Neuronal stem cell (in vitro differentiated cells): ENCODE results near the gene DBNDD1.
"Not testable (repeated sequence)": the region's sequence is repeated elsewhere in the genome, so short reads cannot be mapped to it uniquely, and the experiment has no call there.

Source experiments
- DNase-seq: peaks from one replicate; pipeline ENCODE4 v3.0.0-alpha.2; 2013; ENCODE audit warnings: low spot score
- H2AFZ ChIP-seq: one replicate; pipeline ENCODE4 v1.6.1; 2013; ENCODE audit warnings: mild to moderate bottlenecking, low read length, inconsistent platforms
- H2AK5ac ChIP-seq: 2 replicates; pipeline ENCODE4 v1.6.1; 2013; ENCODE audit warnings: low read depth, mild to moderate bottlenecking, inconsistent platforms, low read length, moderate library complexity, mixed read lengths
- H2BK120ac ChIP-seq: 2 replicates; pipeline ENCODE4 v1.6.1; 2013; ENCODE audit warnings: low read depth, mild to moderate bottlenecking, inconsistent platforms, low read length, moderate library complexity, mixed read lengths
- H2BK12ac ChIP-seq: one replicate; pipeline ENCODE4 v1.6.1; 2013; ENCODE audit warnings: low read length, inconsistent platforms
- H2BK15ac ChIP-seq: 2 replicates; pipeline ENCODE4 v1.6.1; 2013; ENCODE audit warnings: mild to moderate bottlenecking, low read length, inconsistent platforms, mixed read lengths
- H2BK5ac ChIP-seq: one replicate; pipeline ENCODE4 v1.6.1; 2013; ENCODE audit warnings: inconsistent platforms, mild to moderate bottlenecking, low read length, moderate library complexity
- H3K14ac ChIP-seq: one replicate; pipeline ENCODE4 v1.6.1; 2013; ENCODE audit warnings: low read length, inconsistent platforms
- H3K18ac ChIP-seq: 2 replicates; pipeline ENCODE4 v1.6.1; 2013; ENCODE audit warnings: low read length, inconsistent platforms
- H3K23ac ChIP-seq: 2 replicates; pipeline ENCODE4 v1.6.1; 2013; ENCODE audit warnings: low read depth, mild to moderate bottlenecking, mixed read lengths, low read length, inconsistent platforms; ENCODE audit not compliant: poor library complexity
- H3K27ac ChIP-seq: replicated peaks from 3 replicates; pipeline ENCODE4 v1.5.1; 2013; ENCODE audit warnings: low read length, inconsistent platforms
- H3K27me3 ChIP-seq, 3 experiments: 2 replicates each; pipeline ENCODE4 v1.6.1; 2013; ENCODE audit warnings: low read length in 3 of 3, mild to moderate bottlenecking in 2 of 3, inconsistent platforms in 1 of 3, low read depth in 1 of 3, mixed read lengths in 1 of 3, moderate library complexity in 1 of 3; ENCODE audit not compliant: control insufficient read depth in 3 of 3, insufficient read depth in 3 of 3
- H3K36me3 ChIP-seq, 2 donors: replicated peaks in 1 of 2; 2 replicates each; pipeline ENCODE4 v1.6.1; 2013; ENCODE audit warnings: low read length in 2 of 2; ENCODE audit not compliant: control insufficient read depth in 2 of 2, insufficient read depth in 2 of 2
- H3K4ac ChIP-seq: 2 replicates; pipeline ENCODE4 v1.6.1; 2013; ENCODE audit warnings: inconsistent platforms, mild to moderate bottlenecking, low read length, moderate library complexity
- H3K4me1 ChIP-seq, 2 donors: 1 replicate in 1 of 2; 2 replicates in 1 of 2; pipeline ENCODE4 v1.6.1; 2013; ENCODE audit warnings: low read length in 2 of 2, low read depth in 1 of 2; ENCODE audit not compliant: control insufficient read depth in 2 of 2, insufficient read depth in 1 of 2
- H3K4me2 ChIP-seq: one replicate; pipeline ENCODE4 v1.6.1; 2013; ENCODE audit warnings: mild to moderate bottlenecking, low read length, inconsistent platforms; ENCODE audit not compliant: insufficient read depth, poor library complexity, severe bottlenecking
- H3K4me3 ChIP-seq, 2 donors: 2 replicates each; pipeline ENCODE4 v1.5.1; 2013; ENCODE audit warnings: low read length in 2 of 2, mild to moderate bottlenecking in 2 of 2, inconsistent platforms in 1 of 2, moderate library complexity in 1 of 2
- H3K79me1 ChIP-seq: one replicate; pipeline ENCODE4 v1.6.1; 2013; ENCODE audit warnings: low read depth, mild to moderate bottlenecking, inconsistent platforms, low read length, moderate library complexity
- H3K9ac ChIP-seq: one replicate; pipeline ENCODE4 v1.6.1; 2013; ENCODE audit warnings: mild to moderate bottlenecking, low read depth, low read length, inconsistent platforms; ENCODE audit not compliant: poor library complexity
- H3K9me3 ChIP-seq, 2 donors: replicated peaks in 1 of 2; 2 replicates each; pipeline versions ENCODE3 to v1.6.1; 2013; ENCODE audit warnings: low read length in 2 of 2, mild to moderate bottlenecking in 2 of 2, inconsistent platforms in 1 of 2, low read depth in 1 of 2, mixed read lengths in 1 of 2, moderate library complexity in 1 of 2; ENCODE audit not compliant: control insufficient read depth in 2 of 2, insufficient read depth in 1 of 2
- H4K8ac ChIP-seq: one replicate; pipeline ENCODE4 v1.6.1; 2013; ENCODE audit warnings: low read depth, mild to moderate bottlenecking, inconsistent platforms, low read length, moderate library complexity
- H4K91ac ChIP-seq: one replicate; pipeline ENCODE4 v1.6.1; 2013; ENCODE audit warnings: low read length, low read depth, mild to moderate bottlenecking, inconsistent platforms; ENCODE audit not compliant: poor library complexity
- WGBS, 2 donors: extraction: QIAGEN DNeasy Blood & Tissue Kit; methylation state at CpG; one replicate each; pipeline ENCODE4 v1.1.7; 2013; ENCODE audit warnings: missing lambda C conversion rate in 2 of 2, mixed read lengths in 1 of 2; ENCODE audit not compliant: insufficient read length in 2 of 2, insufficient replicate concordance in 1 of 2; ENCODE audit errors: extremely low coverage in 2 of 2; 5-methylcytosine and 5-hydroxymethylcytosine counted together

DBNDD1 gene

DNA sequence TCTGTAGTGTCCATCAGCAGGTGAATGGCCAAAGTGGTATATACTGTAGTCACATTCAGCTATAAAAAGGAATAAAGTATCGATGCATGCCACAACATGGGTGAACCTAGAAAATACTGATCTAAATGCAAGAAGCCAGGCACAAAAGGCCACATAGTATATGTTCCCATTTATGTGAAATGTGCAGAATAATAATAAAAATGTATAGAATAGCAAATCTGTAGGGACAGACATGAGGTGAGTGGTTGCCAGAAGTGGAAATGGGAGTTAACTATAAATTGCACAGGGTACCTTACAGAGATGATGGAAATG, 23.1 kb downstream of the DBNDD1 start:
- H3K36me3 ChIP-seq = peaks cover 48 to 79% of the 10 kb centered on the region in 2 donors
- no peaks in the 10 kb centered on the region for H3K27me3 ChIP-seq
- H3K14ac ChIP-seq = no peak overlapping the region
- no peak overlapping the region for H3K4me3 ChIP-seq
- no peaks in the 10 kb centered on the region for H3K4me1 ChIP-seq
- no peak overlapping the region for H2BK120ac ChIP-seq
- no peak overlapping the region for H4K91ac ChIP-seq
- H3K4me2 ChIP-seq = no peak overlapping the region
- H3K18ac ChIP-seq = no peak overlapping the region
- no peak overlapping the region for H2BK15ac ChIP-seq
- H4K8ac ChIP-seq = no peak overlapping the region
- DNase-seq = no peak
- no peak overlapping the region for H2AFZ ChIP-seq
- H2BK12ac ChIP-seq = no peak overlapping the region
- peaks cover 3% of the 10 kb centered on the region for H3K79me1 ChIP-seq
- WGBS, 2 donors = no CpG with 5 or more reads among the region's 1 CpG
- peak overlapping the region; percentile 80 for H3K27ac ChIP-seq
- no peak overlapping the region for H2AK5ac ChIP-seq
- no peak overlapping the region for H3K9ac ChIP-seq
- no peak overlapping the region for H3K4ac ChIP-seq
- H3K23ac ChIP-seq = no peak overlapping the region
- H3K9me3 ChIP-seq = peaks cover 5 to 27% of the 10 kb centered on the region in 2 donors
- no peak overlapping the region for H2BK5ac ChIP-seq

DNA sequence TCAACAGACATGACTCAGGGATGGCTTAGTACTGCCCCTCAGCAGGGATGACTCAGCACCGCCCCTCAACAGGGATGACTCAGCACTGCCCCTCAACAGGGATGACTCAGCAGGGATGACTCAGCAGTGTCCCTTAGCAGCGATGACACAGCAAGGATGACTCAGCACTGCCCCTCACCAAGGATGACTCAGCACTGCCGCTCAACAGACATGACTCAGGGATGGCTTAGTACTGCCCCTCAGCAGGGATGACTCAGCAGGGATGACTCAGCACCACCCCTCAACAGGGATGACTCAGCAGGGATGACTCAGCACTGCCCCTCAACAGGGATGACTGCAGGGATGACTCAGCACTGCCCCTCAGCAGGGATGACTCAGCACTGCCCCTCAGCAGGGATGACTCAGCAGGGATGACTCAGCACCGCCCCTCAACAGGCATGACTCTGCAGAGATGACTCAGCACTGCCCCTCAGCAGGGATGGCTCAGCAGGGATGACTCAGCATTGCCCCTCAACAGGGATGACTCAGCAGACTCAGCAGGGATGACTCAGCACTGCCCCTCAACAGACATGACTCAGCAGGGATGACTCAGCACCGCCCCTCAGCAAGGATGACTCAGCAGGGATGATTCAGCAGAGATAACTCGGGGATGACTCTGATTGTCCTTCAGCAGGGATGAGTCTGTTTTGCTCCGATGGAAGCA, 23.6 kb downstream of the DBNDD1 start:
- peaks cover 53 to 84% of the 10 kb centered on the region in 2 donors for H3K36me3 ChIP-seq
- DNase-seq, H2AFZ ChIP-seq: not testable (repeated sequence)

DNA sequence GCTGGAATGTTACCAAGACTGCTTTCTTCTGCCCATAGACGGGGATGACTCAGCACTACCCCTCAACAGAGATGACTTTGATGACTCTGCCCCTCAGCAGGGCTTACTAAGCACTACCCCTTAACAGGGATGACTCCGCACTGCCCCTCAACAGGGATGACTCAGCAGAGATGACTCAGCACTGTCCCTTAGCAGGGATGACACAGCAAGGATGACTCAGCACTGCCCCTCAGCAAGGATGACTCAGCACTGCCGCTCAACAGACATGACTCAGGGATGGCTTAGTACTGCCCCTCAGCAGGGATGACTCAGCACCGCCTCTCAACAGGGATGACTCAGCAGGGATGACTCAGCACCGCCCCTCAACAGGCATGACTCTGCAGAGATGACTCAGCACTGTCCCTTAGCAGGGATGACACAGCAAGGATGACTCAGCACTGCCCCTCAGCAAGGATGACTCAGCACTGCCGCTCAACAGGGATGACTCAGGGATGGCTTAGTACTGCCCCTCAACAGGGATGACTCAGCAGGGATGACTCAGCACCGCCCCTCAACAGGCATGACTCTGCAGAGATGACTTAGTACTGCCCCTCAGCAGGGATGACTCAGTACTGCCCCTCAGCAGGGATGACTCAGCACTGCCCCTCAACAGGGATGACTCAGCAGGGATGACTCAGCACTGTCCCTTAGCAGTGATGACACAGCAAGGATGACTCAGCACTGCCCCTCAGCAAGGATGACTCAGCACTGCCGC, 24.4 kb downstream of the DBNDD1 start:
- not testable (repeated sequence) for H2AFZ ChIP-seq, DNase-seq, H3K4ac ChIP-seq, H3K9ac ChIP-seq, H3K79me1 ChIP-seq, H2BK12ac ChIP-seq, H4K8ac ChIP-seq, H3K4me1 ChIP-seq, H3K27me3 ChIP-seq, H4K91ac ChIP-seq, H2BK120ac ChIP-seq, H2BK5ac ChIP-seq, H3K18ac ChIP-seq, H2AK5ac ChIP-seq, H3K4me2 ChIP-seq, H3K14ac ChIP-seq, H3K4me3 ChIP-seq, H3K23ac ChIP-seq, H2BK15ac ChIP-seq
- Histone ChIP-seq H3K27ac (peak overlapping the region; percentile 80), H3K36me3 (peaks cover 53 to 90% of the 10 kb centered on the region in 2 donors), H3K9me3 (peaks cover 5 to 27% of the 10 kb centered on the region in 2 donors)
- WGBS, 2 donors = no CpG with 5 or more reads among the region's 8 CpGs

More for the DNA sequence above, 23.6 kb downstream of the DBNDD1 start:
- not testable (repeated sequence) for H4K91ac ChIP-seq, H3K14ac ChIP-seq, H4K8ac ChIP-seq, H2AK5ac ChIP-seq, H2BK12ac ChIP-seq, H3K4me3 ChIP-seq, H3K79me1 ChIP-seq, H2BK120ac ChIP-seq, H2BK15ac ChIP-seq, H3K27me3 ChIP-seq, H3K4me2 ChIP-seq, H3K4ac ChIP-seq, H3K9ac ChIP-seq, H2BK5ac ChIP-seq, H3K4me1 ChIP-seq
- no CpG with 5 or more reads among the region's 7 CpGs for WGBS, 2 donors
- H3K18ac ChIP-seq = peak overlapping the region; percentile 60
- H3K27ac ChIP-seq = peak overlapping the region; percentile 80
- peaks cover 5 to 27% of the 10 kb centered on the region in 2 donors for H3K9me3 ChIP-seq
- H3K23ac ChIP-seq = peak overlapping the region; percentile 48

DNA sequence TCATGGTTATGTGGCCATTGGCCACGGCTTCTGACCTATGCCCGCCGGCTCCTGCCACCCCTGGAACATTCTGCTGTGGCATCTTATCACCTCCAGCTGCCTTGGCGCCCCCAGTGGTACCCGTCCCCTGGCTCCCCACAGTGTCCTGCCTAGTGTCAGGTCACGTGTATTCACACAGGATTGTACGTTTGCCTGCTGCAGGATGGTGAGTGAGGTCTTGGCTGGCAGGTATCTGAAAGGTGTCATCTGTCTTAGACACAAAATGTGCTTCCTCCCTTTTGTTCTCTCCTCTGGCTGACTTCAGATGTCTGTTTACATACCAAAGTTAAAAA, 24.9 kb downstream of the DBNDD1 start:
- Histone ChIP-seq H4K8ac (no peak overlapping the region), H2AFZ (no peak overlapping the region), H2BK5ac (no peak overlapping the region), H2BK15ac (no peak overlapping the region), H3K4me1 (no peaks in the 10 kb centered on the region), H3K4me3 (no peak overlapping the region), H3K27me3 (no peaks in the 10 kb centered on the region), H2BK12ac (no peak overlapping the region), H3K4me2 (no peak overlapping the region), H3K4ac (no peak overlapping the region), H3K9me3 (peaks cover 5 to 27% of the 10 kb centered on the region in 2 donors), H3K79me1 (no peaks in the 10 kb centered on the region), H3K9ac (no peak overlapping the region), H3K23ac (no peak overlapping the region), H3K18ac (no peak overlapping the region), H3K14ac (no peak overlapping the region), H2AK5ac (no peak overlapping the region), H3K27ac (peak overlapping the region; percentile 80), H2BK120ac (no peak overlapping the region), H3K36me3 (peaks cover 53 to 91% of the 10 kb centered on the region in 2 donors), H4K91ac (no peak overlapping the region)
- WGBS, 2 donors = no CpG with 5 or more reads among the region's 7 CpGs
- DNase-seq = no peak
